HG03469 (cell line): ENCODE results near the gene TAS2R8.
"Not testable (repeated sequence)": the region's sequence is repeated elsewhere in the genome, so short reads cannot be mapped to it uniquely, and the experiment has no call there.

Experiments
- ATAC-seq: cut with Tn5 transposase; IDR thresholded peaks from one replicate; pipeline ENCODE4 v1.9.1; 2021; ENCODE audit warnings: mild to moderate bottlenecking, moderate library complexity, moderate number of reproducible peaks; ENCODE audit not compliant: unreplicated experiment

Gene TAS2R8

GRCh38 chr12:10807186-10807585, at the start of gene TAS2R8:
Gene TAS2R8, minus strand, starts transcription at chr12:10807286. Its CDS starts 306 bp downstream, at chr12:10806980.
- ATAC-seq = no peak

- ATAC-seq = no peak
These were observed 48.7 kb upstream of the TAS2R8 start for GRCh38 chr12:10855807-10856206.

GRCh38 chr12:10853776-10854175, 46.7 kb upstream of the TAS2R8 start:
- no peak for ATAC-seq

DNA sequence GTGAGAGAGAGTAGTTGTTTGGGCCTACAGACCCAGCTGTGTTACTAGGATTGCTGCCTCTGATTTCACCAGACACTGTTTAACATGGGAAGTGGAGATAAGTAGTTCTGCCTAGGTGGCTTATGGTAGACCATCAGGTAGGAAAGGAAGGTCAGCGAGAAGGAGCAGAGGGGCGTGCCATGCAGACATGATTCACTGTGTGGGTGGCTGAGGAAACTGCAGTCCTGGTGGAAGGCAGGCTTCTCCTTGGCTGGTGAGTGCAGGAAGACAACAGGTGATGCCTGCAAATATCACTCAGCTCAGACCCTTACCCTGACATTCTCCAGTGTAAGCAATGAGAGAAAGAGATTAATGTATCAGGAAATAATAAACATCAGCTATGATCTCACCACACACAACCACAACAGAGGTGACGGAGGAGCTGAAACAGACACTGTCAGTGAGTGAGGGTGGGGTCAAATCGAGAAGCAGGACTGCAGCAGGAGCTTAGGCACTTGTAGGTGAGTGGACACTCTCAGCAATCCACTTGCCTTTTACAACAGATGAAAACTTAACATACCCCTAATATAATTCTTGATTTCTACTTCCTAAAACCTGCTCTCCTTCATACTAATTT, 44.3 kb upstream of the TAS2R8 start:
- no peak for ATAC-seq

DNA sequence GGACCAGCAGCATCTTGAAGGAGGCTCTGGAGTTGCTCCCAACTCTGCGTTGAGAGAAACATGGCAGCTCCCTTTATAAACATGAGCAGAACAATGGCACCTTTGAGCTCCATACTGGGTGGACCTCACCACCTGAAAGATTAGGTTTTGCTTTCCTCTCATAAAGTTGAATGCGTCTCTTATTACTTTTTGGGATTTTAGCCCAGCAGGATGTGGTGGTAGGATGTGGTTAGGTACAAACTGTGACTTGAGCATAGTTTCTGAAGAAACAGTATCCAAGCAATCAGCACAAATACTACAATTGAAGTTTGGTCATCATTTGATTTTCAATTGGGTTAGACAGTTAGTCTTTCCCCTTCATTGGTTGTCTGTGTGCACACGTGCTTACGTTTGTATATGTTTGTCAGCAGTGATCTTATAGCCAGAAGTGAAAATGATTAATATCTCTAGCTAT, 42.4 kb upstream of the TAS2R8 start, which contains the start of gene PRR4:
PRR4 (minus strand) TSS at position 51 of the 454 bp plus-strand sequence; CDS start at position 13, 38 bp downstream.
- no peak for ATAC-seq

DNA sequence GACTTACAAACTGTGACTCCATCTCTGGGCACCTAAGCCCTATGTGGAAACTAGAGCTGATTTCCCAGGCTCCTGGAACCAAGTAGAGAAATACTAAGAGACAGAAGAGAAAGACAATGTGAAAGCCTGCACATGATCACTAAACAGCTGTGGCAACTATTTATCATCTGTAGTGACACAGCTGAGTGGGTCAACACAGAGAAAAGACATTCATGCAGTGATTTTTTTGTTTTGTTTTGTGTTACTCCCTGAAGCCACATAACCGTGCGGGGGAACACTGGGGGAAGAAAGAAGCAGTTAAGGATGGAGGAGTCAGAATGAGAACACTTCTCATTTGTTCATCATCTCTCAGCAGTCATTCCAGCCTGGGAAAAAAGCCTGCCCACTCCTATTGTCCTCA, 40.7 kb upstream of the TAS2R8 start:
- ATAC-seq = no peak

DNA sequence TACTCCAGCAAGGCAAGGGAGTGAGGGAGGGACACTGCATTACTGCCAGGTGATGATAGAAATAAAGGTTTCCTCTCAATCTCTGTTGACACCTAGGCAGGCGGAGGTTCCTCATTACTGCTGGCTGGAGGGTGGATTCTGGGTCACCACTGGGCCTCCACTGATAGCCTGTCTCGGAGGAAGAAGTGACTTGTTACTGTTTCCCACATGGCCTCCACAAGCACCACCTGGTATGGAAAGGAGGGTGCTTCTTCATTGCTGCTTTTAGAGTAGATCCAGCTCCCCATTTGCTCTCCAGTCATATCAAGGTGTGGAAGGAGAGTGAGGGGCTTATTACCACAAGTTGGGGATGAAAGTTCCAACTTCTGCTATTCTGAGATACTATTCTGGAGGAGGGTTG, 35.8 kb upstream of the TAS2R8 start:
- no peak for ATAC-seq

DNA sequence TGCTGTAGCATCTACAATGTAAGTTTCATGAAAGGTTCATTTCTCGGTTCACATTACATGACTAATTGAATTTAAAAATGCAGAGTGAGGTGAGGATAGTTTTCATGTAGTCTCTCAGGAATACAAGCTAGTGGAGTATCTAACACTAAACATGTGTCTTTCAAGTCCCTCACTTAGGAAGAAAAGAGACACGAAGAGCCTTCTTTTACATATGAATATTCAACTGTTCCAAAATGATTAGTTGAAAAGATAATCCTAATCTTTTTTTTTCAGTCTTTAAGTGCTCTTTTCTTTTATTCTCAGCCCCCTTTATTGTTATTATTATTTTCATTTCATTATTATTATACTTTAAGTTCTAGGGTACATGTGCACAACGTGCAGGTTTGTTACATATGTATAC, 31.4 kb upstream of the TAS2R8 start:
- no peak for ATAC-seq

DNA sequence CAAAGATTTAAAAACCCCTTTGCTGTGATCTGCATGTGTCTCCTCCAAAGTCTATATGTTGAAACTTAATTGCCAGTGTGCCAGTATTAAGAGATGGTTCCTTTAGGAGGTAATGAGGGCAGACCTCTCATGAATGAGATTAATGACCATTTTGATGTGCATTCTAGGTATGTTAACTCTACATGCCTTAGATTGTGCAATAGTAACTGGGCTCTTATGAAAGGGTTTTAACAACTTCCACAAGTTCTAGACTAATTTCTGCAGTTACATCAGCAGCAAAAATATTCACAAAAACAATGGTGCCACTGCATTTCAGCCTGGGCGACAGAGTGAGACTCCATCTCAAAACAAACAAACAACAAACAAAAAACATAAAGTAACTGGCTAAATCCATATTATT, 22.9 kb upstream of the TAS2R8 start:
- no peak for ATAC-seq

DNA sequence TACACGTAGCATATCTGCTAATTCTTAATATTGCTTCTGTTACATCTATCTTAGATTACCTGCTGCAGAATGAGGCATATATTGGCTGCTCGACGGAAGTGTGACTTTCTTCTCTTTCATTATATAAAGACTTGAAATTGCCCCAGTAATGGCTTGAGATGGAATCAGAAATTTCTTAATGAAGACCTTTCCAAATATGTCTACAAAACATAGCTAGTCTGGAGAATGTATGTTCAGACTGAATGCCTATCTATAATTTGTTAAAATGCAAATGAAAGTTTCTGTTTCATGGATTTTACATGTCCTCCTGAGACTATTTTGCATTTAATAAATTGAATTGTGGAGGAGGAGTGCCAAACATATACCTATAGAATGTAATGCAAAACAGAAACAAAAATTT, 19.2 kb upstream of the TAS2R8 start, which contains the start of gene TAS2R10:
TAS2R10 (minus strand) TSS at position 101 of the 400 bp plus-strand sequence; CDS start at position 12, 89 bp downstream.
- ATAC-seq = no peak

GRCh38 chr12:10824957-10825356, 17.9 kb upstream of the TAS2R8 start:
- ATAC-seq = no peak

- no peak for ATAC-seq
These were observed 4.9 kb upstream of the TAS2R8 start for GRCh38 chr12:10811883-10812536.

GRCh38 chr12:10810068-10810467, 3.0 kb upstream of the TAS2R8 start, which contains the start of gene TAS2R9:
Gene TAS2R9, minus strand, starts transcription at chr12:10810168. Its CDS starts 93 bp downstream, at chr12:10810075.
- ATAC-seq = no peak

GRCh38 chr12:10802587-10802986, 4.5 kb downstream of the TAS2R8 start, which contains the start of gene TAS2R7:
Gene TAS2R7, minus strand, starts transcription at chr12:10802627. Its CDS starts 57 bp downstream, at chr12:10802570.
- ATAC-seq = no peak

- ATAC-seq = no peak
These were observed 5.3 kb downstream of the TAS2R8 start for GRCh38 chr12:10801741-10802140.

DNA sequence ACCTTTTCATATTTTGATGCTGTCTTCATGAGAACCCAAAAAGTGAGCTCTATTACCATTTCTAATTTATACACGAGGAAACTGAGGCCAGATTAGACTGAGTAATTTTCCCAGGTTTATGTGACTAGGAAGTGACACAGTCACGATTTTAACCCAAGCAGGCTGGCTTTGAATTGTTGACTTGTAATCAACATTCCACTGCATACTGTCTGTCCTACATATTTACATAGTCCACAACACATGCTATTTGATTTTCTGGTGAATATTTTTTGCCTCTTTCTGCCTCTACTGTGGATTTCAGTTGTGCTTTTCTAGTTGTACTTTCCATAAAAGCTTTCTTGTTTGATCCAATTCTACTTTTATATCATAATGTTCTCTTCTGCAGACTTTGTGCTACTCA, 12.9 kb downstream of the TAS2R8 start:
- no peak for ATAC-seq

DNA sequence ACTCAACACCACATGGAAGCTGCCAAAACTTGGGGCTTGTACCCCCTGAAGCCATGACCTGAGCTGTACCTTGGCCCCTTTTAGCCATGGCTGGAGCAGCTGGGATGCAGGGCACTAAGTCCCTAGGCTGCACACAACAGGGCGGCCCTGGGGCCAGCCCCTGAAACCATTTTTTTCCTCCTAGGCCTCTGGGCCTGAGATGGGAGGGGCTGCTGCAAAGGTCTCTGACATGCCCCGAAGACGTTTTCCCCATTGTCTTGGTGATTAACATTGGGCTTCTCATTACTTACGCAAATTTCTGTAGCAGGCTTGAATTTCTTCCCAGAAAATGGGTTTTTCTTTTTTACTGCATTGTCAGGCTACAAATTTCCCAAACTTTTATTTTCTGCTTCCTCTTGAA, 15.3 kb downstream of the TAS2R8 start:
- ATAC-seq = not testable (repeated sequence)

DNA sequence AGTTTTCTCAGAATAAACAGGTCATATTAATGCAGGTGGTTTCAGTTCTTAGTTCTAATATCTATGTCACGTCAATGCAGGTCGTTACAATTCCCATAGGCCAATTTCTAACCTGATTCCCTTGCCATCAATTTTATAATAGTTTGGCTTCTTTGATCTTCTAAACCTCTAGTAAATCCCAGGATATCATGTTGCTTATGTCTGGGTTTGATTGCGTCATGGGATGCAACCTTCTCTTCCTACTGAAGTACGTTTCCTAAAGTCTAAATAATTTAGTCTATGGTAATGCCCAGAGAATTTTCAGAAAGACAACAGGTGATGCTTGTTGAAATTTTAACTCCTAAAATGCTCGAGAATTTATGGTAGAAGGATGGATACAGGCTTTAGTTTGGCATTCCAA, 23.8 kb downstream of the TAS2R8 start:
- ATAC-seq = no peak

GRCh38 chr12:10779103-10779502, 28.0 kb downstream of the TAS2R8 start:
- ATAC-seq = no peak

GRCh38 chr12:10771132-10771733, 35.9 kb downstream of the TAS2R8 start:
- ATAC-seq = no peak

GRCh38 chr12:10759657-10760056, 47.4 kb downstream of the TAS2R8 start:
- ATAC-seq = no peak

- no peak for ATAC-seq
These were observed 50.9 kb downstream of the TAS2R8 start for GRCh38 chr12:10756194-10756593.
